Amygdala (tissue), 56 donors: ENCODE results near the gene RPP25.
A peak's percentile ranks its signal among the peaks of the same experiment; 100 is the strongest.

Source experiments
- DNase-seq, 56 donors: peaks; one replicate each; lab custom pipeline; 2025; lab: John Stamatoyannopoulos, UW

The RPP25 gene, protein sequence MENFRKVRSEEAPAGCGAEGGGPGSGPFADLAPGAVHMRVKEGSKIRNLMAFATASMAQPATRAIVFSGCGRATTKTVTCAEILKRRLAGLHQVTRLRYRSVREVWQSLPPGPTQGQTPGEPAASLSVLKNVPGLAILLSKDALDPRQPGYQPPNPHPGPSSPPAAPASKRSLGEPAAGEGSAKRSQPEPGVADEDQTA

GRCh38 chr15:74956648-74957475, at the start of gene RPP25:
RPP25 (minus strand) TSS chr15:74956772; CDS start chr15:74956583, 189 bp downstream.
- DNase-seq = peak in 38 of 56 donors; percentile 14 to 68 (median 39)

- no peak for DNase-seq
Measured at GRCh38 chr15:75002398-75002797, 45.8 kb upstream of the RPP25 start.

DNA sequence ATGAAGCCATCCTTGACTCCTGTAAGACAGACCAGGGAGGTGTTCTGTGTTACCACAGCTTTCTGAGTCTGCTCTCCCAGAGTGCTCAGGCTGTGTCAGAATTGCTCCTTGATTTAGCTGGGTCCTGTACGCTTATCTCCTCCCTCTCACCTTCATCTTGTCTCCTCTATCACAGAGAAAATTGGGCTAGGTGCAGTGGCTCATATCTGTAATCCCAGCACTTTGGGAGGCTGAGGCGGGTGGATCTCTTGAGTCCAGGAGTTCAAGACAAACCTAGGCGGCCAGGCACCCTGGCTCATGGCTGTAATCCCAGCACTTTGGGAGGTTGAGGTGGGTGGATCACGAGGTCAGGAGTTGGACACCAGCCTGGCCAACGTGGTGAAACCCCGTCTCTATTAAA, 44.7 kb upstream of the RPP25 start:
- DNase-seq = no peak

- no peak for DNase-seq
Measured at GRCh38 chr15:74997543-74997942, 41.0 kb upstream of the RPP25 start.

GRCh38 chr15:74997141-74997540, 40.6 kb upstream of the RPP25 start:
- no peak for DNase-seq

GRCh38 chr15:74995779-74996765, 39.5 kb upstream of the RPP25 start:
- peak in 43 of 56 donors; percentile 11 to 62 (median 37) for DNase-seq

- peak; percentile 36 to 96 (median 87) for DNase-seq
Measured at GRCh38 chr15:74995182-74995778, 38.7 kb upstream of the RPP25 start, which contains the start of gene SCAMP5. SCAMP5 (plus strand) TSS chr15:74995563; CDS start chr15:75011840, 16,277 bp downstream.

GRCh38 chr15:74994685-74995084, 38.1 kb upstream of the RPP25 start:
- DNase-seq = no peak

DNA sequence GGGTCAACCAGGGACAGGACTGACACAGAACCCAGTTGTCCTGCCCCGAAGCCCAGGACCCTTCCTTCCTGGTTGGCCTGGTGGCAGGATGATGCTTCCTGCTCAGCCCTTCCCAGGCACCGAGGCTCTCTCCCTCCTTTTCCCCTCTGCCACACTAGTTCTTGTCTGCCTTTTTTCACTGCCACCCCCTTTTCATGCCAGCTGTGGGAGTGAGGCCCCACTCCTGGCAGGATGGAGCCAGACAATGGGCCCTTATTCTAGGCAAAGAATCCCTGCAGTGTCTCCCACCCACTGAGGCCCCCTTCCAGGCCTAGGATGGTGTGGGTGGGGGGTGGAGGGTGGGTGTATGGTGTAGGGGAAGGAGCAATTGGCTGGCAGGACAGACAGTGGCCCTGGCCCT, 37.7 kb upstream of the RPP25 start:
- DNase-seq = peak in 36 of 56 donors; percentile 7 to 75 (median 36)

GRCh38 chr15:74992619-74993018, 36.0 kb upstream of the RPP25 start:
- no peak for DNase-seq

DNA sequence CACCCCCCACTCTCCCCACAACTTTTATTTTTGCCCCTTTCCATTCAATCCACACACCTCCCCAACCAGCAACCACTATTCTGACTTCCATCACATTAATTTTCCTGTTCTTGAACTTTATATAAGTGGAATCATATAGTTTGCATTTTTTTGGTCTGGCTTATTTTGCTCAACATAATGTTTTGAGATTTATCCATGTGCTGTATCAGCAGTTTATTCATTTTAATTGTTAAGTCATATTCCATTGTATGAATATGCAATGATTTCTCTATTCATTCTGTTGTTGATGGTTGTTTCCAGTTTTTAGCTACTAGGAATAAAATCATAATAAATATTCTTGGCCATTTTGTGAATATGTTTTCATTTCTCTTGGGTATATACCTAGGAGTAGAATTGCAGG, 33.0 kb upstream of the RPP25 start:
- DNase-seq = no peak

DNA sequence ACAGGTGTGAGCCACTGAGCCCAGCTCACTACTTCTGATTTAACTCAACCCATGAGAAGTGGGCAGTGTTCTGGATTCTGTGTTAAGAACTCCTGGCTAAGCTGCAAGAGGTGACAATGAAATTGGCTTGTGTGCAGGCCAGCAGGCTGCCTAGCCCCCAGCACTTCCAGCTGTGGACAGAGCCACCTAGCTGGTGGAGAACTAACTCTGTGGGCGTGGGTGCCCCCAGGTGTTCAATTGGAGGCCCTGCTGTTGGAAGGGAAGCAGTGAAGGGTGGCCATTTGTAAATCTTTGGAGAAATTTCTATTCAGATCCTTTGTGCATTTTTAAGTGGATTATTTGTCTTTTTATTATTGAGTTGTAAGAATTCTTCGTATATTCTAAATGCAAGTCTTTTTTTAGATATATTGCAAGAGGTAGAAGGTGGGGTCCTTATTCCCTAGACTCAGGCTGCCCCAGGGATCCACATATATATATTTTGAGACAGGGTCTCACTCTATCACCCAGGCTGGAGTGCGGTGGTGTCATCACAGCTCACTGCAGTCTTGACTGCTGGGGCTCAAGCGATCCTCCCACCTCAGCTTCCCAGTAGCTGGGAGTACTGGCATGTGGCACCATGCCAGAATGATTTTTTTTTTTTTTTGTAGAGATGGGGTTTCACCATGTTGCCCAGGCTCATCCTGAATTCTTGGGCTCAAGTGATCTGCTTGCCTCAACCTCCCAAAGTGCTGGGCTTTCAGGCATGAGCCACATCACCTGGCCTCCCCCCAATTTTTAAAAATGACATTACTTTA, 31.6 kb upstream of the RPP25 start:
- DNase-seq = no peak

DNA sequence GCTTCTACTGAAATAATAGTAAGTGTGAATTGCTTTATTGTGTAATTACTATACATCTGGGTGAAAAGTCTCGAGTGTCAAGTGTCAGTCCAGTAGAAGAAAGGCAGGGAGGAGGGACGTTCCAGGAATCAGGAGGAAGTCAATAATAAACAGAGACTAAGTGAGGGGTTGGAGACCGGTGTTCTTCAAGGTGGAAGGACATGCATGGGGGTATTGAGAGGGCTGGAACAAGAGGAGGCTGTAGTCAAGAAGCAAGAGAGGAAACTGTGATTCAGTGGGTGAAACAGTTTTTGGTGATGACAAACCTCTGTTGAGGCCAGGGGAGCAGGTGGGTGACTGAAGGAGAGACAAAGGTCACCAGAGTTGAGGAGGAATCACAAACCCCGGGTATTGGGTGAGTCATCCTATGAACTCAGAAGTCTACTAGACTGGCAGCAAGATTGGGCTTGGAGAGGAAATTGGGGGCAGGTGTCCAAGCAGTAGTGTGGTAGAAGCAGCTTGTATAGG, 27.2 kb upstream of the RPP25 start:
- no peak for DNase-seq

GRCh38 chr15:74982183-74982582, 25.6 kb upstream of the RPP25 start:
- DNase-seq = no peak

DNA sequence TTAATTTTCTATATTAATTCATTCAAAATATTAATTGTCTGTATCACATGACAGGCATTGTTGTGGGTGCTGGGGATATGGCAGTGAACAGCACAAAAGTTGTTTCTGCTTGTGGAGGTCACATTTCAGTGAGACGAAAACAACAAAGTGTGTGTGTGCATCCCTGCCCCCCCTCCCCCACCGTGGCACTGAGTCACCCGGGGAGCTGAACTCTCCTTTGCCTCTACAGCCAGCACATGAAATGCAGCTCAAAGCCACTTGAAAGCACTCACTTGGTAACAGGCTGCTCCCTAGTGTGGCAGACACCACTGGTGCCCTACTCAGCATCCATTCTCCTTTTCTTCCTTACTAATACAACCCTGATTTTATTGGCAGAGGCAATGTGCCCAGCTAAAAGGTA, 21.9 kb upstream of the RPP25 start:
- peak in 14 of 56 donors; percentile 9 to 60 (median 21) for DNase-seq

DNA sequence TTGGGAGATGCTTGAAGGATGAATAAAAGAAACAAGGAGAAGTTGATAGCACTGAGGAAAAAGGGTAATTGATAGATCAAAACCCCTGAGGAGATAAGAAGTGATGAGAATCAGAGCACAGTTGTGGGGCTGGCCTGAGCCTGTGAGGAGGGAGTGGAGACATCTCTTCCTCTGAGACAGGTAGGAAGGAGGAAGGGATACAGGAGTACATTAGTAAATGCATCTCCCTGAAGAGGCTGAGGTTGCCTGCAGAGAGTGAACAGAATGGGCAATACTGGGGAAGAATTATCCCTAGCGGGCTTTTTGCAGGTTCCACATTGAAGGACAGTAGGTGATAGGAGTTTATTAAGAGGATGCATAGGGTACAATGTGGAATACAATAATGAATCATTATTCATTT, 21.5 kb upstream of the RPP25 start:
- no peak for DNase-seq

GRCh38 chr15:74977599-74977998, 21.0 kb upstream of the RPP25 start:
- no peak for DNase-seq

DNA sequence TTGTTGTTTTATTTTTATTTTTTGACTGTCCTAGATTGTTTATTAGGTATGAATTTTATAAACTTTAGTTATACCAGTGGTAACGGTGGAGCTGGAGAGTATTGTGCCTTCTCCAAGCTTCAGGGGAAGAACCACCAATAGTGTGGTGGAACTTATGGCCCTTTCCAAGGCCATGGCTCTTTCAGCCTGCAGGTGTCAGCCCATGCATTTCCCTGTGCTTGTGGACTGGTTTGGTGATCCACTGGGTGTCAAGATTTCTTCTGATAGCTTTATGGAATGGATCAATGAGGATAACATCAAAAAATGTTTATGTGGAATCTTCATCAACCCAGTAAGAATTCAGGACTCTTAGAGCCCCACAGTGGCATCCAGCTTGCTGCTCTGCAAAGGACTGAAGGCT, 19.6 kb upstream of the RPP25 start:
- no peak for DNase-seq

DNA sequence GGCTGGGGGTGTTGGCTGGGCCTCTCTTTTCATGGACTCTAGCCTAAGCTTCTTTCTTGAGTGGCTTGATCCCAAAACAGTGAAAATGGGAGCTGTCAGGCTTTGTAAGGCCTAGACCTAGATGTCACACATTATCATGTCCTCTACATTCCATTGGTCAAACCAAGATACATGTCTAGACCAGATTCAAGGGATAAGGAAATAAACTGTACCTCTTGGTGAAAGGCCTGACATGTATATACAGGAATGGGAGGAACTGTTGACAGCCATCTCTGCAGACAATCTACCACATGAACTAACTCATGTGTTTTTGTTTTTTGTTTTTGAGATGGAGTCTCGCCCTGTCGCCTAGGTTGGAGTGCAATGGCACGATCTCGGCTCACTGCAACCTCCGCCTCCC, 11.1 kb upstream of the RPP25 start:
- no peak for DNase-seq
